Suppressor macrophage (primary cell): ENCODE measurements around the gene C19orf81.
A peak's percentile ranks its signal among the peaks of the same experiment; 100 is the strongest.

Experiments used
- DNase-seq, 4 experiments: peaks; one replicate each; pipeline ENCODE4 v3.0.0-alpha.2; 2020 to 2022

C19orf81 gene

DNA sequence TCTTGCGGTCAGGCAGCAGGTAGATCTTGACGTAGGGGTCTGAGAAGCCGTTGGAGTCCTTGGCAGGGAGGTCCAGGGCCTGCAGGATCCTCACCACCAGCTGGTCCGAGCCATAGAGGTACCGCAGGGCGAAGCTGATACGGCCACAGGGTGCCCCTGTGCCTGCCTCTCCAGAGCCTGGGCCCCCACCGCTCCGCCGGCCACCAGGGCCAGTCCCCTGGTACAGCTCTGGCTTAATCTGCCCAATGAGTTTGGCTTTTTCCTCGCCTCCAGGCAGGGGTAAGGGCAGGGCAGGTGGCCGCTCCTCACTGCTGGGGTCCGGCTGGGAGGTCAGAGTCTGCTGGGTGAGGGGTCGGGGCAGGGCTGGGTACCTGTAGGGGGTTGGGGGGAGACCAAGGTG is 19.4 kb upstream of the C19orf81 start:
- DNase-seq = no peak

DNA sequence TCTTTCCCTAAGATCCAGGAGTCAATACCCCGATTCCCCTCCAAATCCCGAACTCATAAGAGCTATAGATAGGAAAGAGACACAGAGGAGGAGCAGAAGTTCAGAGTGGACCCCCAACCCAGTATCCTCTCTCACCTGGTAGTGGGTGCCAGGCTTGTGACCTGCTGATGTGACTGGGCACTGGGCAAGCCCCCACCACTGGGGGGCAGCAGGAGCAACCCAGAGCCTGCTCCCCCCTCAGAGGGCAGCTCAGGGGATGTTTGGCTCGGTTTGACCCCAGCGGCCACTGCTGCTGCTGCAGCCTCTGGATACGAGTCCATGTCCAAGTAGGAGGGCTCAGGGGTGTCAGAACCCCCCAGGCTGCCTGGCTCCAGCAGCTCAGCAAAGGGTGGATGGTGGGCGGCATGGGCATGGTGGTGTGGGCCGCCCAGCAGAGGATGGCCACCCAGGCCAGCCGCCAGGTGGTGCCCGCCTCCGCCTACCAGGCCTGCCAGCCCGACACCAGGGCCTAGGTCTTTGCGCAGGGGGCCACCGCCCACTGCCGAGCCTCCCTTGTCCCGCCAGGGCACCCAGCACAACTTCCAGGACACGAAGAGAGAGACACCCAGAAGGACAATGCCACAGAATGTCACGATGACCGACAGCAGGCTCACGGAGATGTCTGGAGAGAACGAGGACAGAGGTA is 17.0 kb upstream of the C19orf81 start:
- DNase-seq = no peak

DNA sequence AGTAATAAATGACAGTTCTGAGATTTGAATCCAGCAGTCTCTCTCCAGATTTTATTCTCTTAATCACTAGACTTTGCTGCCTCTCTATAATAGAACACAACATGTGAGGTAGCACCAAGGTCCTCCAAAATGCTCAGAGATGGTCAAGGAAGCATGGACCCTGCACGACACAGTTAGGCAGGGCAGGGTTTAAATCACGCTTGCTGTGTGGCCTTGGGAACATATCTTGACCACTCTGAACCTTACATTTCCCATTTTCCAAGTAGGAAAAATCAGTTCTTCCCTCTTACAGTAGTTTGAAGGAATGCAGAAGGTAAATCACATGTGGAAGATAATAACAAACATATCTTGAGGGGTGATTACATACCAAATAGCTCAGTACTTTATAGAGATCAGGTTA is 15.9 kb upstream of the C19orf81 start:
- DNase-seq = no peak

DNA sequence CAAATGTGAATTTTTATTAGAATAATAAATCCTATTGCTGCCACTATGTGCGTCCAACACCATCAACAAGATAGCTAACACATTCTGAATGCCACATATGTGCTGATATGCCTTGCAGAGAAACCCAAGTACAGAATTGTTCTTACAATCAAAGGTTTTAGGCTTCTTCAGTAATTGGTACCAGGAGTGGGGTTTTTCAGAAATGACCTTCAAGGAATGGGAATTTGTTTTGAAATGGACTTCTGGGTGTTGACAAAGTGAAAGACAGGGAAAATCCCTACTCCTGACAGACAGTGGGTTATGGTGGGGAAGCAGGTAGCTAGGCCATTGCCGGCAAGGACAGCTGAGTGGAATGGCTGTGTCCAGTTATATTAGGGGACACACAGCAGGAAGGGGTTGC is 15.3 kb upstream of the C19orf81 start:
- DNase-seq = no peak

DNA sequence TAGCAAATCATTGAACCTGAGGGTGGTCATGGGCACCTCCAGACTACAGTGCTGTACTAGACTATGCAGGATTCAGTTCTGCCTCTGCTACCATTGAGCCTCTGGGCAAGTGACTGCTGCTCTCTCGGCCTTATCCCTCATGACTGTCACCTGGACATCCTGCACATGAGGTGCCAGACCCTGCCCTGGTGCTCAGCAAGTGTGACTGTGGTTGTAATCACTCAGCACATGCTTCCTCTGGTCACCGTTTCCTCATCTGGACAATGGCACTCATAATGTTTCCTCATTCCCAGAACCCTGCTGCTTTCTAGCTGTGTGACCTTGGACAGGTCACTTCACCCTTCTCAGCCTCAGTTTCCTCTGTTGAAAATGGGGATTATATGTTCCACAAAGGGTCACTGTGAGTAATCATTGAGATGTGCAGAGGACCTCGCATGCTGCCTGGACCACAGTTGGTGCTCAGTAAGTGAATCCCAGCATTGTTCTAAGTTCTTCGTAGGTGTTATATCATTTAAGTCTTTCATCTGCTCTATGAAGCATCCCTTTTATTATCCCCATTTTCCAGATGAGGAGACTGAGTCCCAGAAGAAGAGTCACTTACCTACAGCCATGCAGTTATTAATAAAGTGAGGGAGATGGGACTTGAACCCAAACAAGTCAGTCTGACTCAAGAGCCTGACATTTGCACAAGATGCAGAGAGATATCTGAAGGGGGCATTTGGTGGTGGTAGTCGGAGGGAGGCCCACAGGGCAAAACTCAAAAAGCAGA is 12.7 kb upstream of the C19orf81 start:
- no peak for DNase-seq

DNA sequence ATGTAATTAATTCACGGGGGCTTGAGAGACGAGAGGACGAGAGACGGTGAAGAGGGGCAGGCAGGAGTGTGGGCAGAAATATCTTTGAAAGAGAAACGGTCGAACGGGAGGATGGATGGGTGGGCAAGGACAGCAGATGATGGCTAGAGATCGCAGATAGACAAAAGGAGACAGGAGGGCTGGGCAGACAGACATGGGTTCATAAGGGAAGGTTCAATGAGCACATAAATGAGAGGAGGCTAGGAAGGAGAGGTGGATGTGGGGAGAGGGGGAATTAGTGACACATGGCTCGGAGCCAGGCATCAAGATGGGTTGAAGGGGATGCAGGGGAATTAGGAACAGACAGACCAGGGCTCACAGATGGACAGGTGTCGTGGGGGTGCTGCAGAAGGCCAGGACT is 10.6 kb upstream of the C19orf81 start:
- no peak for DNase-seq

DNA sequence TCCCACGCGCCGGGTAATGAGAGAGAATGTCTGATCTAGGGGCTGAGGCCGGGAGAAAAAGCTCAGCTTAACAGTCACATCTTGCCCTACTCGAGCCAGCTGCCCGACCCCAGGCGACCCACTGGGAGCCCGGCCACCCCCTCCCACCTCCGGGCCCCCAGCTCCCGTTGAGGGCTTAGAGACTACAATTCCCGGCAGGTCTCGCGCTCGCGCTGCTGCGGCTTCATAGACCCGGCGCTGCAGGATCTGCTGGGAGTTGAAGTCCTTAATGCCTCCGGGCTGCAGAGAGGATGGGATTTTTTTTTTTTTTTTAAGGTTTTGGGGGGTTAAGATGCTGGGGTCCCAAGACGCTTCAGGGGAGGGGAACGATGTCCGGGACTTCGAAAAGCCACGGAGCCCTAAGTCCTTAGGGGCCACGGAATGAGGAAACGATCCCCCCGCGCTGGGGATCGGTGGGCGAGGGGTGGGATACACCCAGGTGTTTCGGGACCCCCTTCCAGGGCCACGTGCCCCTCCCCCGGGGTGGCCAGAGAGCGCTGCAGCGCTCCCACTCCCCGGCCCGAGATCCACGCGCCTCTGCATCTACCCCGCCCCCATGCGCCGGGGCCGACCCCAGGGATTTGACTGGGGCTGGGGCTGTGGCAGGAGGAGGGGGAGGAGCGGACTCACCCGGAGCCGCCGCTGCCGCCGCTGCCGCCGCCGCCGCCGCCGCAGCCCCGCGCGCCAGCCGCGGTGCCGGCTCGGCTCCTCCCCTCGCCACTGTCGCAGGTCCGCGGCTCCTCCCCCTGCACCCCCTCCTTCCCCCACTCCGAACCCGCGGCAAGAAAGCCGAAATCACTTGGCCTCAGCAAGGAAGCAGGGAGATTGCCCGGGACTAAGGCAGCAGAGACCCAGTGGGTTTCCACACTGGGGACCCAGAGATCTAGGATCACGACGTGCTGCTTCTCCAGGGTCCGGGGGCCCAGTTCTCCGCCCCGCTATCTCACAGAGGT is 9.8 kb upstream of the C19orf81 start, which contains the start of gene SYT3:
Gene SYT3 (minus strand): TSS at position 761 of the 992 bp plus-strand sequence. CDS start 2,470 bp downstream, outside the sequence.
- DNase-seq = peak; percentile 14 to 37 (median 29)

DNA sequence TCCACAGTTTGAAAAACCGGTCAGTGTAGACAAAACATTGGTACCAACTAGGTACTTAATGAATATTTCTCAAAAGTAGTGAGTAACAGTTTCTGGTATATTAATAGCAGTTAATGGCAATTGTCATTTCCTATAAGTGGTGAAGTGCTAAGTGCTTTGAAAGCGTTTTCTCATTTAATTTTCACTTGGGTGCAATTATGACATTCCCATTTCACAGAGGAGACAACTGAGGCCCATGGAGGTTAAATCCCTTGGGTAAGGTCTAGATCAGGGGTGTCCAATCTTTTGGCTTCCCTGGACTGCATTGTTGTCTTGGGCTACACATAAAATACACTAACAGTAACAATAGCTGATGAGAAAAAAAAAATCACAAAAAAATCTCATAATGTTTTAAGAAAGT is 8.9 kb upstream of the C19orf81 start:
- DNase-seq = no peak

DNA sequence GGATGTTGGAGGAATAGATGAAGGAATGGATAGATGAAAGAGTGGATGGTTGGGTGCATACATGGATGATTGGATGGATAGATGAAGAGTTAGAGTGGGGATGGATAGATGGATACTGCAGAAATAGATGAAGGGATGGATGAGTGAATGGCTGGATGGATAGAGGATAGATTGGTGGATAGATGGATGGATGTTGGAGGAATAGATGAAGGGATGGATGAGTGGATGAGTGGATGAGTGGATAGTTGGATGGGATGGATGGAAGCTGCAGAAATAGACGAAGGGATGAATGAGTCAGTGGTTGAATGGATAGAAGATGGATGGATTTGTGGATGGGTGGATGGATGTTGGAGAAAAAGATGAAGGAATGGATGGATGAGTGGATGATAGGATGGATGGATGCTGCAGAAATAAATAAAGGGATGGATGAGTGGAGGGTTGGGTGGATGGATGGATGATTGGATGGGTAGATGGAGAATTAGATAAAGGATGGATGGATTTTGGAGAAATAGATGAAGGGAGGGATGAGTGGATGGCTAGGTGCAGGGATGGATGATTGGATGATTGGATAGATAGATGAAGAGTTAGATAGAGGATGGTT is 4.8 kb upstream of the C19orf81 start:
- DNase-seq = no peak

DNA sequence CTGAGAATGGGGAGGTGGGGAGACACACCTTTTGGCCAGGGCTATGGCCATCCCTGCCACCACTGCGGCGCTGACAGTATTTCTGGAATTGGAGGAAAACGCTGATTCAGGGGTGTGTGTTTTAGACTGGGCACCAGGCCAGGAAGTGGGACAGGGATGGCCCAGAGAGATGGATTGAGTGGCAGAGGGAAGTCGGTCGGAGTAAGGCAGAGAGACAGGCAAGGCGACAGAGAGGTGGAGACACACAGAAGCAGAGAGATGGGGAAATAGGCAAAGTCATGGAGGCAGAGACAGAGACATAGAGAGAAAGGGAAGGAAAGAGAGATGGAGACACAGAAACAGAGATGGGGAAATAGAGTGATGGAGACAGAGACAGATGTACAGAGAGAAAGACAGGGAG is 4.1 kb upstream of the C19orf81 start:
- no peak for DNase-seq

DNA sequence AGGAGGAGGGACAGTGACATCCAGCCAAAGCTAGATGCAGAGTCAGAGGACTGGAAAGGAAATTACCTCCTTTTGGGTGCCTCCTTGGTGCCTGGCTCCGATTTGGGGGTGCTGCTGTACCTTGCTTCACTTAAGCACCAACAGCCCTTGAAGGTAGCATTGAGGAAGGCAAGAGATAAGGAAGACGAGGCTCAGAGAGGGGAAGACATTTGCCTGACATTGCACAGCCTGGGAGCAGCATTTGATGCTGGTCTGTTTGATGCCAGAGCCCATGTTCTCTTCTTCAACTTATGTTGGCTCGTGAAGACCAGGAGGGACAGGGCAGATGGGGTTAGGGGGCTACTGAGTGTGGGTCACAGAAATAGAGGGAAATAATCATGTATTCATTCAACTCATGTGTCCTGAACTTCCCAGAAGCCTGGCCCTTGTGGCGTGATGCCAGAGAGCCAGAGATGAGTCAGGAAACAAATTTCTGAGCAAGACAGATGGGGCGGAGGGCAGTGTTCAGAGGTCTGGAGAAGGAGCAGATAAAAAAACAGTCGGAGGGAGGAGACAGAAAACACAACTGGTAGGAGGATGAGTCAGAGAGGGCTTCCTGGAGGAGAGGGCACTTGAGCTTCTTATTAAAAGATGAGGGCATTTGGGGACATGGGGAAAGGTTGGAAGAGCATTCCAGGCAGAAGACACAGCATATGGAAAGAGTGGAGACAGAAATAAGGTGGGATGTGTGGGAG is 3.0 kb upstream of the C19orf81 start:
- DNase-seq = no peak

DNA sequence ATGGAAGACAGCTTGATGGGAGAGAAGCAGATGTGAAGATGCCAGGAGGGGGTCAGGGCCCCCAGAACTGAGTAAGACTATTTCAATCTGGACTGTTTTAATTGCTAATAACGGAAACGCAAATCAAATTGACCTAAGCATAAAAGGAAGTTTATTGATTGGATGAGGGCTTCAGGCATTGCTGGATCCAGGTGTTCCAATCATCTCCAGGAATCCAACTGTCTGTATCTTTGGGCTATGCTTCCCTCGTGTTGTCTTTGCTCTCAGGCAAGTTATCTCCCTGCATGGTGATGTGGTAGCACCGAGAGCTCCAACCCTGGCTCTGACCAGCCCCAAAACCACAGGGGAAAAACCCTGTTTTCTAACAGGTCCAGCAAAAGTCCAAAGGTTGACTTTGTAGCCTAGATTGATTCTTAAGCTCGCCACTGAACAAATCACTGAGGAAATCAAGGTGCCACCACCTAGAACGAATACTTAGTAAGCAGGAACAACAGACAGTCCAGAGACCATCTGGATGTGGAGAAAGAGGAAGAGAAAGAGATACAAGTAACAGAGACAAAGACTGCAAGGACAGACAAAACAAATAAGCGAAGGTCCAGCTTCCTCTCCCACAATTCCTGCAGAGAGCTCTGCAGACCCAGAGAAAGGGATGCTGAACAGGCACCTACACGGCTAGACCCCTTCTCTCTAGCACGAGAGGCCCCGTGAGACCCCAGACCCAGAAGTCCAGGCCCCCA is 1.2 kb upstream of the C19orf81 start:
- DNase-seq = no peak

DNA sequence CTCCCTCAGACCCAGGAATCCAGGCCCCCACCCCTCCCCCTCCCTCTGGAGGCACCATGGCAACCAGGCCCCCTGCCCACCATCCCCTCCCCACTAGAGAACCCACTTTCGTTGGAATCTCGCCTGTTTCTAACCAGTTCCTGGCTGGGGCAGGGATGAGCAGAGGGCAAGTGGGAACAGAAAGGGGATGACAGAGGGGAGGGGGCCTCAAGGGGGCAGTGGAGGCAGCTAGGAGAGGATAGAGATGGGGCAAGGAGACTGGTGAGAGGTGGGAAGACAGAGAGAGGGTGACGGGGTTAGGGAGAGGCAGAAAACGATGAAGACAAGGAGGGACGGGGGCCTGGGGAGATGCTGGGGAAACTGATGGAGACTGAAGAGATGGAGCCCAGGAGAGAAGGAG is 586 bp upstream of the C19orf81 start:
- no peak for DNase-seq

DNA sequence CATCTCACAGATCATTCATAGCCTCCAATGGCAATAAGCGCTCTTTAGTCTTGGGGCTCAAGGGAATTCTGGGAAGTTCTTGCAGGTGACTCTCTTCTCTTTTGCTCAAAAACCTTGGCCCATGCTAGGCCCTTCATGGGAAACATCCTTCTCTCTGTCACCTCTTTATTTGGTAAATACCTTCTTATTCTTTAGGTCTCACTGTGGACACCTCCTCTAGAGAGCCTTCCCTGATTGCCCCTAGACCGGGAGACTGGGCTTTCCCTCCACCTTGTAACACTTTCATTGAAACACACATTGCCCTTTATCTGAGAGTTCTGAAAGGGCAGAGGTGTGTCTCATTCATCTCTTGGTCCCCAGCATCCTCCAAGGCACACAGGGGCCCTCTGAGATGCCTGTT is 1.9 kb downstream of the C19orf81 start:
- DNase-seq = no peak

DNA sequence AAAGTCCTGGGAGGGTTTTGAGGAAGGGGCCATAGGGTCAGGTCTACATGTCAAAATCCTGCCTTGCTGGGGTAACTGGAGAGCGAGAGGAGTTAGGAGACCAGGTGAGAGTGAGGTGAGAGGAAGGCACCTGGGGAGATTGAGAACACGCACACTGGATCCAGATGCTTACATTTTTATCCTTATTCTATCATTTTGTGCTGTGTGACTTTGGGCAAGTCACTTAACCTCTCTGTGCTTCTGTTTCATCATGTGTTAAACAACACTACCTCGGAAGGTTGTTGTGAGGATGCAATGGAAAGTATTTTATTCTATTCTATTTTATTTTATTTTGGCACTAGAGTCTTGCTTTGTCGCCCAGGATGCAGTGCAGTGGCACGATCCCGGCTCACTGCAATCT is 3.5 kb downstream of the C19orf81 start:
- DNase-seq = no peak

DNA sequence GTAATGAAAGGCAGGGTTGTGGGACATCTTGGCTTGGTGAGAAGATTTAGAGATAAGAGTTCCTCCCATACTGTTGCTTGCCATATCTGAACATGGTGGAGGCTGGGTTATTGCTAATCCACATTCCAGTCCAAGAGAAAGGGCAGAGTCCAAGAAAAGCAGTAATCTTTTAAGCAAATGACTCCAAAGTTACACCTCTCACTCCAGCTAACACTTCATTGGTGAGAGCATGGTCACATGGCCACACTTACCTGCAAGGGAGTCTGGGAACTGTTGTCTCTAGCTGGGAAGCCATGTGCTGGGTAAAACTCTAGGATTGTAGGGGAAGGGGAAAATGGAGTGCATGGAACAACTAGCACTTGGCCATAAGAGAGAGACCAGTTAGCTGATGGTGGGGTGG is 5.6 kb downstream of the C19orf81 start:
- no peak for DNase-seq

DNA sequence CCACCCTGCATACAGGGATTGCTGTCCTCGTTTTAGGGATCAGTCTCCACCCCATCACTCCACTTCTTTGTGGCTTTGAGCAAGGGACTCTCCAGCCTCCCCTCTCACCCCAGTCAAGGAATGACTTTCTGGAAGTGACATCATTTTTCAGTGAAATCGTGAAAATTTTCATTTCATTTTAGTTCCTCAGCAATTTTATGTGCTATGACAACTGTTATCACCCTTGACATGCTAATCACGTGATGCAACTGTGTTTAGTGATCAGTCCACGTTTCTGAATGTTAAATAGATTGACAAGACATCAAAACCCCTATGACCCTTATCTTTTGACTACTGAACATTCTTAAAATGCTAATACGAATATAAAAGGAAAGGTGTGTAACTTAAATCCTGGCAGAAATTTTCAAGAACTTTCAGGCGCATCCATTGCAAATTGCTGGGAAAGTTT is 8.0 kb downstream of the C19orf81 start:
- no peak for DNase-seq

DNA sequence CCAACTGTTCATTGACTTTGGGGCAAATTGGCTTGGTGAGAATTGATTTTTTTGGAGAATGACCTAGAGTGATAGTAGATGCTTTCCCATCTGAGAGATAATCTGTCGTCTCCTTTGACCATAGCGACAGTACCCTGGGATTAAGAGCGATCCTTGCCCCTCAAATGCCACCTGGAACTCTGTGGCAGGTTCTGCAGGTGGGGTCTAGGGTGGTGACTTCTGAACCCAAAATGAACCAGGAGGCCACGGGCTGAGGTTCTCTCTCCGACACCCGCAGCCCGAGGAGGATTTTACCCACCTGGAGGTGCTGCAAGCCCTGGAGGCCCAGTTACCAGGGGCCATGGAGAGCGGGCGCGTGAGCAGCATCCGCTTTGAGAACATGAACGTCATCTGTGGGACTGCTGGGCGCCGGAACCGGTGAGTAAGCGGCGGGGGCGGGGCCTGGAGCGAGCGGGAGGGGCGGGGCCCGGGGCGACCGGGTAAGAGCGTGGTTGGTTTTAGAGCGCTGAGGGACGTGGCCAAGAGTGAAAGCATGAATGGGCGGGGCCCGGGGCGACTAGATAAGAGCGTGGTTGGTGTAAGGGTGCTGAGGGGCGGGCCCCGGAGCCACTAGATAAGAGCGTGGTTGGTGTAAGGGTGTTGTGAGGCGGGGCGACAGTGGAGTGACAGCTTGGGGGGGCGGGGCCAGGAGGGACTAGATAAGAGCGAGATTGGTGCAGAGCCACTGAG is 8.6 kb downstream of the C19orf81 start:
- DNase-seq = peak; percentile 88 to 93 (median 90)

DNA sequence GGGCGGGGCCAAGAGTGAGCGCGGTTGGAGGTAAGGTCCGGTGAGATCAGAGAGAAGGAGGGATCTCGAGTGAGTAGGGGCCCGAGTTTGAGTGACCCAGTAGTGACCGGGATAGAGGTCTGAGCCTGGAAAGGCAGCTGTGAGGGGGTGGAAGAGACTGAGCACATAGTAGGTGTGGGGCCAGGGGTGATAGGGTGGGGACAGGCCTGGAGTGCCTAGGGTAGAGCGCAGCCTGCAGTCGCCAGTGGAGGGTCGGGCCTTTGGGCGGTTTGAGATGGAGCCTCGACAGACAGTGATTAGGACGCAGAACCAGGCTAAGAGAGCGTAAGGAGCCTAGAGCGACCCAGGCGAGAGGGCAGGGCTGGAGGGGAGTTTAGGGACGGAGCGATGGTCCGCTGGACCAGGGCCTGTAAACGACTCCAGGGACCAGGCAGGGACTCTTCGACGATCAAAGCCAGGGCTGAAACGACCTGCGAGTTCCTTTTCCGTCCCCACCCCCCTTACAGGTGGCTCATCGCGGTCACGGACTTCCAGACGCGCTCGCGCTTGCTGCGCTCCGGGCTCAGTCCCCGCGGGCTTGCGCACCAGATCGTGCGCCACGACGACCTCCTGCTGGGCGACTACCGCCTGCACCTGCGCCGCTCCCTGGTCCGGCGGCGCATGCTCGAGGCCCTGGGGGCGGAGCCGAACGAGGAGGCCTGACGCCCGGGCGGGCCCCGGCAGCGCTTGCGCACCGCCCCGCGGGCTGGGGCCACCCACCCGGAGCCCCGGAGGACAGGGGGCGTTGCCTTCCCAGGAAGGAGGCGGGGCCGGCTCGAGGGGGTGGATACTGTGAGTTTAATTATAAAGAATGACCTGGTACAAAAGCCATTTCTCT is 9.4 kb downstream of the C19orf81 start:
- peak; percentile 42 to 81 (median 52) for DNase-seq
